Liver (tissue), 9 donors: ENCODE measurements around the gene TBC1D14. TPM values are rescaled to one million over a fixed set of nuclear protein-coding genes. Genes with fewer than 3 reads are reported as not detected.
A peak's percentile ranks its signal among the peaks of the same experiment; 100 is the strongest.

Experiments used
- DNase-seq: peaks from one replicate; pipeline ENCODE4 v3.0.0-alpha.2; 2017; ENCODE audit warnings: low spot score
- H3K27ac ChIP-seq, 2 donors: one replicate each; pipeline ENCODE4 v1.7.0; 2013; ENCODE audit warnings: inconsistent platforms in 2 of 2, low read length in 2 of 2, control low read depth in 1 of 2, low read depth in 1 of 2, mild to moderate bottlenecking in 1 of 2
- H3K27me3 ChIP-seq, 4 donors: one replicate each; pipeline versions ENCODE4 v1.6.1 to v1.7.0; 2013; ENCODE audit warnings: low read length in 3 of 4, inconsistent platforms in 1 of 4, mild to moderate bottlenecking in 1 of 4, moderate library complexity in 1 of 4; ENCODE audit not compliant: control insufficient read depth in 4 of 4, insufficient read depth in 4 of 4
- H3K36me3 ChIP-seq, 4 donors: one replicate each; pipeline versions ENCODE4 v1.6.1 to v1.7.0; 2013; ENCODE audit warnings: low read length in 3 of 4, mild to moderate bottlenecking in 3 of 4, low read depth in 1 of 4, moderate library complexity in 1 of 4; ENCODE audit not compliant: control insufficient read depth in 4 of 4, insufficient read depth in 3 of 4
- H3K4me1 ChIP-seq, 4 donors: one replicate each; pipeline versions ENCODE4 v1.6.1 to v1.7.0; 2013; ENCODE audit warnings: low read length in 3 of 4, mild to moderate bottlenecking in 3 of 4, moderate library complexity in 1 of 4; ENCODE audit not compliant: control insufficient read depth in 4 of 4, insufficient read depth in 4 of 4
- H3K4me3 ChIP-seq, 3 donors: one replicate each; pipeline versions ENCODE4 v1.6.1 to v1.7.0; 2013; ENCODE audit warnings: low read length in 3 of 3, control low read depth in 1 of 3, low read depth in 1 of 3, mild to moderate bottlenecking in 1 of 3
- H3K9ac ChIP-seq, 2 donors: one replicate each; pipeline ENCODE4 v1.7.0; 2013; ENCODE audit warnings: low read length in 2 of 2, mild to moderate bottlenecking in 2 of 2, moderate library complexity in 2 of 2, control low read depth in 1 of 2, low read depth in 1 of 2
- H3K9me3 ChIP-seq, 4 donors: one replicate each; pipeline versions ENCODE4 v1.6.1 to v1.7.0; 2013; ENCODE audit warnings: low read length in 3 of 4; ENCODE audit not compliant: control insufficient read depth in 4 of 4
- ATF3 ChIP-seq: IDR thresholded peaks from 2 replicates; pipeline ENCODE4 v1.6.1; 2016; ENCODE audit warnings: antibody characterized with exemption
- CTCF ChIP-seq: fragments of 150-350 bp; IDR thresholded peaks from 2 replicates; pipeline ENCODE4 v1.5.1; 2017; ENCODE audit warnings: improper control_type of control experiment, low read depth, low read length; ENCODE audit not compliant: missing input control
- EGR1 ChIP-seq, 2 donors: IDR thresholded peaks; 2 replicates each; pipeline ENCODE4 v1.6.1; 2016 to 2018; ENCODE audit warnings: antibody characterized with exemption in 2 of 2, low read depth in 2 of 2
- FOXA2 ChIP-seq: IDR thresholded peaks from 2 replicates; pipeline ENCODE4 v1.6.1; 2016; ENCODE audit warnings: antibody characterized with exemption
- HNF4A ChIP-seq, 2 donors: conservative IDR thresholded peaks; 2 replicates each; pipeline ENCODE4 v1.6.1; 2016; ENCODE audit warnings: antibody characterized with exemption in 2 of 2, mild to moderate bottlenecking in 2 of 2
- HNF4G ChIP-seq: IDR thresholded peaks from 2 replicates; pipeline ENCODE4 v1.6.1; 2016; ENCODE audit warnings: antibody characterized with exemption
- MAX ChIP-seq: IDR thresholded peaks from 2 replicates; pipeline ENCODE4 v1.6.1; 2016; ENCODE audit warnings: antibody characterized with exemption
- NR2F2 ChIP-seq: IDR thresholded peaks from 2 replicates; pipeline ENCODE4 v1.6.1; 2016; ENCODE audit warnings: antibody characterized with exemption
- RAD21 ChIP-seq, 2 donors: IDR thresholded peaks; 2 replicates each; pipeline ENCODE4 v1.6.1; 2016; ENCODE audit warnings: antibody characterized with exemption in 2 of 2, mild to moderate bottlenecking in 2 of 2
- REST ChIP-seq: IDR thresholded peaks from 2 replicates; pipeline ENCODE4 v1.6.1; 2016; ENCODE audit warnings: antibody characterized with exemption, mild to moderate bottlenecking
- RXRA ChIP-seq, 2 donors: IDR thresholded peaks; 2 replicates each; pipeline ENCODE4 v1.6.1; 2017 to 2018; ENCODE audit warnings: antibody characterized with exemption in 2 of 2, mild to moderate bottlenecking in 1 of 2
- TAF1 ChIP-seq: conservative IDR thresholded peaks from 2 replicates; pipeline ENCODE4 v1.6.1; 2016; ENCODE audit warnings: antibody characterized with exemption, mild to moderate bottlenecking
- YY1 ChIP-seq: IDR thresholded peaks from 2 replicates; pipeline ENCODE4 v1.6.1; 2016; ENCODE audit warnings: antibody characterized with exemption, mild to moderate bottlenecking
- ZBTB33 ChIP-seq: IDR thresholded peaks from 2 replicates; pipeline ENCODE4 v1.6.1; 2016; ENCODE audit warnings: antibody characterized with exemption
- WGBS: extraction: QIAGEN DNeasy Blood & Tissue Kit; methylation state at CpG from one replicate; pipeline ENCODE4 v1.1.7; 2013; 5-methylcytosine and 5-hydroxymethylcytosine counted together
- polyA plus RNA-seq, 2 donors: library from polyadenylated mRNA; stranded (reverse) in 1 of 2; unstranded in 1 of 2; fragments of 200-250 nt in 1 of 2; fragments of >200 nt in 1 of 2; fragmentation: Nextera tagmentation in 1 of 2; extraction: Ambion mirVana in 1 of 2; gene quantifications; one replicate each; pipeline versions ENCODE4 v1.2.1 to v1.2.3, GENCODE V29; 2013 to 2015
- total RNA-seq, 2 donors: library from RNA; depleted of rRNA; stranded (reverse); fragments of >200 nt; gene quantifications; one replicate each; pipeline ENCODE4 v1.2.3, GENCODE V29; 2014
- donor health status: healthy.
- donor health status: healthy.
- donor health status: healthy.
- donor health status: healthy.
- donor health status: healthy.

Gene TBC1D14
- total and polyA plus RNA-seq, 4 donors, result 10.0 to 45.2 (median 22.7) TPM

GRCh38 chr4:6935965-6936364 is 26.3 kb downstream of the TBC1D14 start:
- WGBS, result 42% methylated on average over 4 of the region's 4 CpGs

GRCh38 chr4:6937201-6937600 is 27.6 kb downstream of the TBC1D14 start:
- H3K36me3 ChIP-seq, result no peaks in the 10 kb centered on the region
- H3K27ac ChIP-seq, result no peak overlapping the region
- H3K4me1 ChIP-seq, result peaks cover 6 to 50% (median 31%) of the 10 kb centered on the region in 4 donors
- H3K9me3 ChIP-seq, result no peaks in the 10 kb centered on the region
- 82% methylated on average over 6 of the region's 6 CpGs for WGBS
- DNase-seq, result no peak
- no peak for TF ChIP-seq EGR1 (IDR thresholded peaks at IDR 0.05; ENCODE audit: low read depth in 2 of 2)
- no peak for TF ChIP-seq FOXA2
- no peak for TF ChIP-seq ZBTB33
- TF ChIP-seq ATF3, result no peak
- no peak overlapping the region for H3K9ac ChIP-seq
- H3K27me3 ChIP-seq, result no peaks in the 10 kb centered on the region
- no peak overlapping the region for H3K4me3 ChIP-seq

More at GRCh38 chr4:6935965-6936364, 26.3 kb downstream of the TBC1D14 start:
- no peaks in the 10 kb centered on the region for H3K36me3 ChIP-seq
- peak overlapping the region in 1 of 2 donors; percentile 36 for H3K27ac ChIP-seq
- H3K4me1 ChIP-seq, result peaks cover 6 to 52% (median 29%) of the 10 kb centered on the region in 4 donors
- no peaks in the 10 kb centered on the region for H3K9me3 ChIP-seq
- TF ChIP-seq NR2F2 (no peak), HNF4A (conservative IDR thresholded peaks at IDR 0.05) (peak; percentile 56 to 62), MAX (no peak)
- no peaks in the 10 kb centered on the region for H3K27me3 ChIP-seq
- DNase-seq, result no peak
- no peak overlapping the region for H3K4me3 ChIP-seq
- no peak overlapping the region for H3K9ac ChIP-seq

- Histone ChIP-seq H3K9me3 (no peaks in the 10 kb centered on the region), H3K4me3 (no peak overlapping the region), H3K4me1 (peaks cover 10 to 53% (median 32%) of the 10 kb centered on the region in 4 donors), H3K27ac (no peak overlapping the region), H3K9ac (no peak overlapping the region), H3K27me3 (no peaks in the 10 kb centered on the region), H3K36me3 (no peaks in the 10 kb centered on the region)
- TF ChIP-seq ZBTB33 (no peak), MAX (no peak), TAF1 (no peak), RXRA (IDR thresholded peaks at IDR 0.05) (no peak), HNF4G (no peak), YY1 (no peak), CTCF (no peak), NR2F2 (no peak), RAD21 (IDR thresholded peaks at IDR 0.05) (no peak), REST (no peak)
- WGBS, result 82% methylated on average over 17 of the region's 17 CpGs
- no peak for DNase-seq
Measured at GRCh38 chr4:6937754-6938153, 28.1 kb downstream of the TBC1D14 start.
